HUES64 (cell line): ENCODE results near the gene FAM32A.

Experiments
- H3K27ac ChIP-seq: 2 replicates; pipeline ENCODE4 v1.7.0; 2013; ENCODE audit warnings: low read depth, low read length, inconsistent platforms
- H3K27me3 ChIP-seq: 2 replicates; pipeline ENCODE4 v1.6.1; 2013; ENCODE audit warnings: mild to moderate bottlenecking, low read length; ENCODE audit not compliant: insufficient read depth
- H3K36me3 ChIP-seq: 2 replicates; pipeline ENCODE4 v1.6.1; 2013; ENCODE audit warnings: mild to moderate bottlenecking, low read length; ENCODE audit not compliant: insufficient read depth
- H3K4me1 ChIP-seq: 2 replicates; pipeline ENCODE4 v1.6.1; 2013; ENCODE audit warnings: mild to moderate bottlenecking, low read length, moderate library complexity; ENCODE audit not compliant: insufficient read depth
- H3K4me3 ChIP-seq: 2 replicates; pipeline ENCODE4 v1.5.1; 2013; ENCODE audit warnings: mild to moderate bottlenecking, low read length, moderate library complexity
- H3K9ac ChIP-seq: 2 replicates; pipeline ENCODE4 v1.6.1; 2013; ENCODE audit warnings: mild to moderate bottlenecking, low read depth, low read length
- H3K9me3 ChIP-seq: 2 replicates; pipeline ENCODE4 v1.6.1; 2013; ENCODE audit warnings: low read depth, low read length; ENCODE audit not compliant: insufficient read depth
- WGBS: fragments of 150-250, 120-280 bp; methylation state at CpG from one replicate; pipeline ENCODE4 v1.1.7; 2013; ENCODE audit warnings: missing lambda C conversion rate; 5-methylcytosine and 5-hydroxymethylcytosine counted together

FAM32A gene

DNA sequence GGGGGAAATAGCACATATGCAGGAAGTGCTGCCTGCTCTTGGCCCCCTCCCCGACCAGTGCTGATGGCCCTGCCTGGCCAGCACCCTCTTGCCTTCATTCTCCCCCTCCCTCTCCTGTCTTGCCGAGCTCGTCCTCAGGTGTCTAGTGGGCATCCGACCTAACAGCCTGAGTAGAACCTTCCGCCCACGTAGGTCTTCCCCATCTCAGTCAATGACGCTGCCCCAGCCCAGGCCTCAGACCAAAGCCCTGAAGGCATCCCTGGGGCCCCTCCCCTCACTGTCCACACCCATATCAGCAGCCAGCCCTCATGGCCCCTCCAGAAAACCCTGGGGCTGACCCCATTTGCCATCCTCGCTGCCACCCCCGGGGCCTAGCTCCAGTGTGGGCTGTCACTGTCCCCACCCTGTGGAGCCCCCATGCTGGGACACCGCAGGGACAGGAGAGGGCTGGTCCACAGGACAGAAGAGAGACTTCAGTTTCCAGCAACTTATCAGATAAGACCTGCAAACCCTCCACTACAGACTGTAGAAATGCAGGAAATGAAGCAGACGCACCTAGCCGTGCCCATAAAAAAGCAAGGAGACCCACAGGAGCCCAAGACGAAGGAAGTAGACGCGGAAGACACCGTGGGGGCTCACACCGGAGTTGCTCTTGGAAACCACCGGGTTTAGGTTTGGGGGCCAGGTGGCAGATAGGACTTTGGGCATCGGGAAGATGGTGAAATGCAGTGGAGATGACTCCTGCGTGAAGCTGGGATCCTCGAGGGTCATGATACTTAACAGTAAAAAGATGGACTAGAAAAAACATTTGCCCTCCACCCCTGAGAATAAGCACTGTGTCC is 50.8 kb downstream of the FAM32A start:
- Histone ChIP-seq H3K9ac (no peak overlapping the region), H3K27ac (no peak overlapping the region), H3K27me3 (no peaks in the 10 kb centered on the region), H3K4me3 (no peak overlapping the region), H3K9me3 (no peaks in the 10 kb centered on the region), H3K4me1 (no peaks in the 10 kb centered on the region), H3K36me3 (peaks cover 7% of the 10 kb centered on the region; the same call in 1 of the 2 replicates)
- 91% methylated on average over 21 of the region's 21 CpGs for WGBS
